ENCODE data around the gene ANXA11. TPM values are rescaled to one million over a fixed set of nuclear protein-coding genes. Genes with fewer than 3 reads are reported as not detected.
"Not testable (repeated sequence)": the region's sequence is repeated elsewhere in the genome, so short reads cannot be mapped to it uniquely, and the experiment has no call there.

Gene ANXA11
- polyA plus RNA-seq, 1 donor from 2014 or later, result not detected

- not testable (repeated sequence) for H3K27me3 ChIP-seq (ENCODE audit: insufficient read depth, low read depth, low read length); H3F3A ChIP-seq (ENCODE audit: insufficient read depth, low read length, poor library complexity, severe bottlenecking); H2AFZ ChIP-seq (ENCODE audit: low read depth, low read length); H3K9ac ChIP-seq (ENCODE audit: low read length); H3K9me2 ChIP-seq (ENCODE audit: insufficient read depth, low read length); H3K36me3 ChIP-seq (ENCODE audit: insufficient read depth, low read length); H3K79me2 ChIP-seq (replicated peaks; ENCODE audit: insufficient read depth, low read length); H3K9me3 ChIP-seq (ENCODE audit: low read length); H3K27ac ChIP-seq (ENCODE audit: low read length); H3K4me3 ChIP-seq (ENCODE audit: low read length); H3K4me2 ChIP-seq (ENCODE audit: low read length); H4K20me1 ChIP-seq (ENCODE audit: insufficient read depth)
Measured at GRCh38 chr10:80250399-80250798, 45.1 kb upstream of the ANXA11 start.

DNA sequence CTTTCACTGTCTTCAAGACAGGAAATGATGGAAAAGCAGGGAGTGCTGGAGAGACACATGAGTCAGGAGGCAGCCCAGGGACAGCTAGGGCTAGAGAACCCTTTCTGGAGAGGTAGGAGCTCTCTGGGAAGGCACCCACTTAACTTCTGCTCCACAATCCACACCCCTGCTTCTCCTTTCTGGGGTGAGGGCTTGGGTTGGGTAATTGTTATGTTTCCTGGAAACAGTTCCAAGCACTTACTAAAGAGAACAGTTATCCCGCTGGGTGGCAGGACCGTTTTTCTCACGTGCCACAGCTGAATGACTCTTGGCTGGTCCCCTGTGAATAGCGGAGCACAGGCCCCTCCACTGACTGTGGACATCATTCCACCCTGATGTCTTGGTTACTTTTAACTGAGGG lies 44.6 kb upstream of the ANXA11 start:
- not testable (repeated sequence) for H2AFZ ChIP-seq (ENCODE audit: low read depth, low read length); H3K27me3 ChIP-seq (ENCODE audit: insufficient read depth, low read depth, low read length); H4K20me1 ChIP-seq (ENCODE audit: insufficient read depth); H3K4me3 ChIP-seq (ENCODE audit: low read length); H3K36me3 ChIP-seq (ENCODE audit: insufficient read depth, low read length); H3K9me2 ChIP-seq (ENCODE audit: insufficient read depth, low read length); H3K27ac ChIP-seq (ENCODE audit: low read length); H3K4me2 ChIP-seq (ENCODE audit: low read length); H3K79me2 ChIP-seq (replicated peaks; ENCODE audit: insufficient read depth, low read length); H3K9me3 ChIP-seq (ENCODE audit: low read length); H3K9ac ChIP-seq (ENCODE audit: low read length); H3F3A ChIP-seq (ENCODE audit: insufficient read depth, low read length, poor library complexity, severe bottlenecking)

- not testable (repeated sequence) for H3K4me3 ChIP-seq (ENCODE audit: low read length); H2AFZ ChIP-seq (ENCODE audit: low read depth, low read length); H3K79me2 ChIP-seq (replicated peaks; ENCODE audit: insufficient read depth, low read length); H3K4me2 ChIP-seq (ENCODE audit: low read length); H4K20me1 ChIP-seq (ENCODE audit: insufficient read depth); H3K9ac ChIP-seq (ENCODE audit: low read length); H3K9me2 ChIP-seq (ENCODE audit: insufficient read depth, low read length); H3K27ac ChIP-seq (ENCODE audit: low read length); H3F3A ChIP-seq (ENCODE audit: insufficient read depth, low read length, poor library complexity, severe bottlenecking); H3K27me3 ChIP-seq (ENCODE audit: insufficient read depth, low read depth, low read length); H3K36me3 ChIP-seq (ENCODE audit: insufficient read depth, low read length); H3K9me3 ChIP-seq (ENCODE audit: low read length)
Measured at GRCh38 chr10:80247611-80248010, 42.3 kb upstream of the ANXA11 start.

GRCh38 chr10:80244371-80244770 lies 39.0 kb upstream of the ANXA11 start:
- not testable (repeated sequence) for H3K9me2 ChIP-seq (ENCODE audit: insufficient read depth, low read length)

DNA sequence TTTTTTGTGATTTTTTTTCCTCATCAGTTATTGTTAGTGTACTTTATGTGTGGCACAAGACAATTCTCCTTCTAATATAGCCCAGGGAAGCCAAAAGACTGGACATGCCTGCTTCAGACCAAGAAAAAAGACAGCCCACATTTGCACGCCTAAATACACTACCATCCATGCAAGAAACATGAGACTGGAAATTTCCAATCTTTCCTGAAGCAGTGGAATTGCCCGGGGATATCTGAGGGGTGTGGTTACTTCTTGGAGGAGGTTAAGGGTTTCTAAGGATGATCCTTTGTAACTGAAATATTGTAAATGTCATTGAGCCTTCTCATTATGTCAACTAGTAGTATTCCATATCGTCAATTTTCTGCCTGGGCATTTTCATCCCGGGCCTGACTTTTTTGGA lies 37.0 kb upstream of the ANXA11 start:
- not testable (repeated sequence) for H3K9me2 ChIP-seq (ENCODE audit: insufficient read depth, low read length); H3K79me2 ChIP-seq (replicated peaks; ENCODE audit: insufficient read depth, low read length); H4K20me1 ChIP-seq (ENCODE audit: insufficient read depth); H2AFZ ChIP-seq (ENCODE audit: low read depth, low read length); H3K9me3 ChIP-seq (ENCODE audit: low read length); H3K4me2 ChIP-seq (ENCODE audit: low read length); H3K36me3 ChIP-seq (ENCODE audit: insufficient read depth, low read length); H3K27me3 ChIP-seq (ENCODE audit: insufficient read depth, low read depth, low read length); H3K27ac ChIP-seq (ENCODE audit: low read length); H3K4me3 ChIP-seq (ENCODE audit: low read length); H3F3A ChIP-seq (ENCODE audit: insufficient read depth, low read length, poor library complexity, severe bottlenecking); H3K9ac ChIP-seq (ENCODE audit: low read length)

More at GRCh38 chr10:80244371-80244770, 39.0 kb upstream of the ANXA11 start:
- not testable (repeated sequence) for H3K4me3 ChIP-seq (ENCODE audit: low read length); H3K36me3 ChIP-seq (ENCODE audit: insufficient read depth, low read length); H3K9ac ChIP-seq (ENCODE audit: low read length); H3F3A ChIP-seq (ENCODE audit: insufficient read depth, low read length, poor library complexity, severe bottlenecking); H4K20me1 ChIP-seq (ENCODE audit: insufficient read depth); H3K27me3 ChIP-seq (ENCODE audit: insufficient read depth, low read depth, low read length); H3K9me3 ChIP-seq (ENCODE audit: low read length); H3K79me2 ChIP-seq (replicated peaks; ENCODE audit: insufficient read depth, low read length); H2AFZ ChIP-seq (ENCODE audit: low read depth, low read length); H3K4me2 ChIP-seq (ENCODE audit: low read length); H3K27ac ChIP-seq (ENCODE audit: low read length)

DNA sequence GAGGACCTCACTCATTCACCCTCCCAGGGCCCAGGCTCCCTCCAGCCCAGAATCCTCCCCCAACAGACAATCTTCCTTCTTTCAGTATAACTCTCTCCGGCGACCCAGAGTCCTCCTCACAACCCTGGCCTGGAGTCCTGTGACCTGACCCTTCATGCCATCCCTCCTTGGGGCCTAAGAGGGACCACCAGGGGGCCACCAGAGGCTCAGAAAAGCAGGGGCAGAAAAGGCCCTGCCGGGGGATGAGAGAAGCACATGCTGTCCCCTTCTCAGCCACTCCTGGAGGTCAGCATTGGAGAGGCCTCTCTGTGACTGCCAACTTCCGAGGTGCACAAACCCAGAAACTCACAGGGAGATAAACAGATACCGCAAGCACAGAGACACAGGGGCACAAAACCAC lies 31.1 kb upstream of the ANXA11 start:
- H3K27me3 ChIP-seq (ENCODE audit: insufficient read depth, low read depth, low read length); H3K27ac ChIP-seq (ENCODE audit: low read length); H3K79me2 ChIP-seq (replicated peaks; ENCODE audit: insufficient read depth, low read length); H3K9me3 ChIP-seq (ENCODE audit: low read length); H3K36me3 ChIP-seq (ENCODE audit: insufficient read depth, low read length); H3K9ac ChIP-seq (ENCODE audit: low read length); H2AFZ ChIP-seq (ENCODE audit: low read depth, low read length); H3K4me3 ChIP-seq (ENCODE audit: low read length); H3K4me2 ChIP-seq (ENCODE audit: low read length); H4K20me1 ChIP-seq (ENCODE audit: insufficient read depth); H3K9me2 ChIP-seq (ENCODE audit: insufficient read depth, low read length); H3F3A ChIP-seq (ENCODE audit: insufficient read depth, low read length, poor library complexity, severe bottlenecking): not testable (repeated sequence)

DNA sequence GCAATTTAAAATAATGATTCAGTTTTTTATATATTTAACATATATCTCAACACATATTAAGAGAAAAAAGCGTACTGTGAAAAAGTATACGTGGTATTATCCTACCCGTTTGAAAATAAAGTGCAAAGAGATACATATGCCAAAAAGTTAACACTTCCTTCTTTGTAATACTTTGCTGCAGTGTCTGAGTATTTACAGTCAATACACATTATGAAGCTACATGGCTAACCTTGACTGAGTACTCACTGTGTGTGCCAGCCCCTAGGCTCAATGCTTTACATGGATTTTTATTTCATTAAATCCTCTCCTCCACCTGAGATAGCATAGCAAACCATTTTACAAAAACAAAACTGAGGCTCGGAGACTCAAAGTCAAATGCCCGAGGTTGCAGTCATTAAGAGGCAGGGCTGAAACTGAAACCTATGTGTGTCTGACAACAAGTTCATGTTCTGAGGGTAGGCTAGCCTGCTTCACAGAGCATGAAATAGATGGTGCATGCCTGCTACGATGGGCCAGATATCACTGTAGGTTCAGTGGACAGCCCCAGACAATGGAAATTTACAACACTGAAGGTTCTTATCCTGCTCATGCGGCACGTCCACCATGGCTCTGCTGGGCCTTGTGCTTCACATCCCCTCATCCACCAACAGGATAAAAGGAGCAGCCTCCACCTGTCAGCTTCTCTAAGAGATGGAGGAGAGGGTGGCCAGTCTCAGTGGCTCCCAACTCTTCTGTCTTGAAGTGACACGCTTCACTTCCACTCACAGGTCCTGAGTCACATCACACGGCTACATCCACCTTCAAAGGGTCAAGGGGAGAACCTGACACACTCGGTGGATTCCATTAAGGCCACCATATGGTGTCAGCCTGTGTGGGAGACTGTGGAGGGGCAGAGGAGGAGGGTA lies 29.2 kb upstream of the ANXA11 start:
- H2AFZ ChIP-seq (ENCODE audit: low read depth, low read length); H3K79me2 ChIP-seq (replicated peaks; ENCODE audit: insufficient read depth, low read length); H3K27ac ChIP-seq (ENCODE audit: low read length); H3K27me3 ChIP-seq (ENCODE audit: insufficient read depth, low read depth, low read length); H4K20me1 ChIP-seq (ENCODE audit: insufficient read depth); H3K4me3 ChIP-seq (ENCODE audit: low read length); H3K36me3 ChIP-seq (ENCODE audit: insufficient read depth, low read length); H3K9ac ChIP-seq (ENCODE audit: low read length); H3F3A ChIP-seq (ENCODE audit: insufficient read depth, low read length, poor library complexity, severe bottlenecking); H3K9me3 ChIP-seq (ENCODE audit: low read length); H3K4me2 ChIP-seq (ENCODE audit: low read length); H3K9me2 ChIP-seq (ENCODE audit: insufficient read depth, low read length): not testable (repeated sequence)

DNA sequence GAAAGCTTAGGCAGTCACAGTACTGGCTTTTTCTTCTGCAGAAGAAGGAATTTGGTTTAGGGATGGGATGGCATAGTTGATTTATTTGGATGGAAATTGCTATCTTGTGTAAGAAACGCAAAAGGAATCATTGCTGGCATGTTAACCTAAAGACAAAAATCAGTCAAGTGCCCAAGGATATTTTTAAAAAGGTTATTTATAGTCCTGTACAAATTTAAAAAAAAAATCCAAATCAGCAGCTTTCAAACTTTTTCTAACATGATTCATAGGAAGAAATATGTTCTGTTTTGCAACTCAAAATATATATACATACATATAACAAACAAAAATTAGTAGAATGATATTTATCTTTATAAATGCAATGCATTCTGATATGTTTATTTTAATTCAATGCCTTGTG lies 28.5 kb upstream of the ANXA11 start:
- H3K36me3 ChIP-seq (ENCODE audit: insufficient read depth, low read length); H3K27me3 ChIP-seq (ENCODE audit: insufficient read depth, low read depth, low read length); H3K27ac ChIP-seq (ENCODE audit: low read length); H3K9me3 ChIP-seq (ENCODE audit: low read length); H3K79me2 ChIP-seq (replicated peaks; ENCODE audit: insufficient read depth, low read length); H3K9ac ChIP-seq (ENCODE audit: low read length); H4K20me1 ChIP-seq (ENCODE audit: insufficient read depth); H3K4me2 ChIP-seq (ENCODE audit: low read length); H3K9me2 ChIP-seq (ENCODE audit: insufficient read depth, low read length); H3F3A ChIP-seq (ENCODE audit: insufficient read depth, low read length, poor library complexity, severe bottlenecking); H3K4me3 ChIP-seq (ENCODE audit: low read length); H2AFZ ChIP-seq (ENCODE audit: low read depth, low read length): not testable (repeated sequence)
